Urothelium cell line (cell line): ENCODE measurements around the gene ZNF578.
A peak's percentile ranks its signal among the peaks of the same experiment; 100 is the strongest.
"Not testable (repeated sequence)": the region's sequence is repeated elsewhere in the genome, so short reads cannot be mapped to it uniquely, and the experiment has no call there.

Experiments used
- DNase-seq: peaks from one replicate; pipeline ENCODE4 v3.0.0; 2011; ENCODE audit warnings: low spot score, mixed read lengths
- FAIRE-seq: peaks from 2 replicates; lab custom pipeline; 2011; peaks lifted over from hg19 to GRCh38; lab: Jason Lieb, UNC

Gene ZNF578

GRCh38 chr19:52507266-52507665 is 53.9 kb downstream of the ZNF578 start:
- no peak for FAIRE-seq

GRCh38 chr19:52516191-52516590 is 62.8 kb downstream of the ZNF578 start:
- no peak for FAIRE-seq
- DNase-seq = no peak

More at GRCh38 chr19:52507266-52507665, 53.9 kb downstream of the ZNF578 start:
- no peak for DNase-seq

GRCh38 chr19:52518646-52519045 is 65.3 kb downstream of the ZNF578 start:
- DNase-seq = no peak
- FAIRE-seq = no peak

- not testable (repeated sequence) for FAIRE-seq, DNase-seq
Observed at GRCh38 chr19:52519175-52519574, 65.8 kb downstream of the ZNF578 start.

GRCh38 chr19:52520013-52520412 is 66.7 kb downstream of the ZNF578 start:
- FAIRE-seq (no peak), DNase-seq (no peak)

GRCh38 chr19:52522551-52522950 is 69.2 kb downstream of the ZNF578 start:
- FAIRE-seq (no peak), DNase-seq (no peak)

- FAIRE-seq (no peak), DNase-seq (no peak)
Observed at GRCh38 chr19:52524086-52524485, 70.7 kb downstream of the ZNF578 start.

- DNase-seq (peak; percentile 89), FAIRE-seq (no peak)
Observed at GRCh38 chr19:52527134-52527955, 74.0 kb downstream of the ZNF578 start, which contains the start of gene ZNF808. TSS of gene ZNF808 (plus strand) at chr19:52527668. CDS start at chr19:52543285, 15,617 bp downstream.

- DNase-seq = peak; percentile 20
- no peak for FAIRE-seq
Observed at GRCh38 chr19:52527956-52528351, 74.6 kb downstream of the ZNF578 start.

GRCh38 chr19:52532480-52532879 is 79.1 kb downstream of the ZNF578 start:
- no peak for FAIRE-seq

GRCh38 chr19:52533901-52534300 is 80.5 kb downstream of the ZNF578 start:
- no peak for FAIRE-seq
- no peak for DNase-seq

More at GRCh38 chr19:52532480-52532879, 79.1 kb downstream of the ZNF578 start:
- no peak for DNase-seq

GRCh38 chr19:52535385-52535770 is 82.0 kb downstream of the ZNF578 start:
- DNase-seq, FAIRE-seq: not testable (repeated sequence)

- no peak for FAIRE-seq
- DNase-seq = no peak
Observed at GRCh38 chr19:52535771-52536447, 82.6 kb downstream of the ZNF578 start.

- no peak for DNase-seq
- no peak for FAIRE-seq
Observed at GRCh38 chr19:52536448-52536800, 83.1 kb downstream of the ZNF578 start.

- DNase-seq, FAIRE-seq: not testable (repeated sequence)
Observed at GRCh38 chr19:52538815-52539214, 85.5 kb downstream of the ZNF578 start.

GRCh38 chr19:52541176-52541575 is 87.8 kb downstream of the ZNF578 start:
- not testable (repeated sequence) for FAIRE-seq, DNase-seq

GRCh38 chr19:52541608-52542007 is 88.3 kb downstream of the ZNF578 start:
- no peak for FAIRE-seq
- no peak for DNase-seq

- FAIRE-seq, DNase-seq: not testable (repeated sequence)
Observed at GRCh38 chr19:52542541-52542940, 89.2 kb downstream of the ZNF578 start.

- DNase-seq = no peak
- no peak for FAIRE-seq
Observed at GRCh38 chr19:52542984-52543664, 89.8 kb downstream of the ZNF578 start.

- no peak for FAIRE-seq
Observed at GRCh38 chr19:52554216-52554971, 101.0 kb downstream of the ZNF578 start.

More at GRCh38 chr19:52554216-52554971, 101.0 kb downstream of the ZNF578 start:
- DNase-seq = no peak
